Type B pancreatic cell (in vitro differentiated cells): ENCODE data around the gene TNRC6A. TPM values are rescaled to one million over a fixed set of nuclear protein-coding genes. Genes with fewer than 3 reads are reported as not detected.

Source experiments
- DNase-seq: peaks from one replicate; pipeline ENCODE4 v3.0.0; 2021; ENCODE audit warnings: mixed read lengths; ENCODE audit not compliant: unreplicated experiment; ENCODE audit errors: extremely low spot score
- H3K27ac Mint-ChIP-seq: 2 replicates; pipeline ENCODE4 v1.8.0; 2021; ENCODE audit warnings: mild to moderate bottlenecking, mixed read lengths
- H3K27me3 Mint-ChIP-seq: 2 replicates; pipeline ENCODE4 v1.8.0; 2021; ENCODE audit warnings: mixed read lengths
- H3K36me3 Mint-ChIP-seq: 2 replicates; pipeline ENCODE4 v1.8.0; 2021; ENCODE audit warnings: mixed read lengths
- H3K4me1 Mint-ChIP-seq: one replicate; pipeline ENCODE4 v1.8.0; 2021; ENCODE audit warnings: mixed read lengths; ENCODE audit not compliant: unreplicated experiment
- H3K4me3 Mint-ChIP-seq: 2 replicates; pipeline ENCODE4 v1.8.0; 2021; ENCODE audit warnings: mild to moderate bottlenecking, mixed read lengths
- H3K9me3 Mint-ChIP-seq: 2 replicates; pipeline ENCODE4 v1.8.0; 2021; ENCODE audit warnings: mixed read lengths
- CTCF ChIP-seq: fragments of 200-600 bp; sonication (generic); conservative IDR thresholded peaks from 2 replicates; pipeline ENCODE4 v1.5.0; 2021; ENCODE audit warnings: antibody characterized with exemption, mild to moderate bottlenecking
- total RNA-seq: library from RNA; stranded (reverse); gene quantifications from 2 replicates; pipeline ENCODE4 v1.2.1, GENCODE V29; 2021; ENCODE audit warnings: low replicate concordance

The TNRC6A gene
- total RNA-seq, 1 donor from 2014 or later, result 65.9 TPM

GRCh38 chr16:24753437-24753836, 24.0 kb downstream of the TNRC6A start:
- DNase-seq, result no peak
- Mint-ChIP-seq H3K36me3 (no peaks in the 10 kb centered on the region), H3K4me1 (peaks cover 21% of the 10 kb centered on the region), H3K9me3 (no peaks in the 10 kb centered on the region), H3K27ac (no peak overlapping the region), H3K27me3 (no peaks in the 10 kb centered on the region), H3K4me3 (no peak overlapping the region)
- no peak for TF ChIP-seq CTCF

- no peak overlapping the region for H3K27ac Mint-ChIP-seq
- H3K4me3 Mint-ChIP-seq, result no peak overlapping the region
- H3K36me3 Mint-ChIP-seq, result no peaks in the 10 kb centered on the region
- peaks cover 17% of the 10 kb centered on the region for H3K4me1 Mint-ChIP-seq
- DNase-seq, result no peak
- no peaks in the 10 kb centered on the region for H3K27me3 Mint-ChIP-seq
- no peaks in the 10 kb centered on the region for H3K9me3 Mint-ChIP-seq
- no peak for TF ChIP-seq CTCF
These were observed 25.1 kb downstream of the TNRC6A start for GRCh38 chr16:24754543-24754942.

- no peaks in the 10 kb centered on the region for H3K9me3 Mint-ChIP-seq
- H3K27me3 Mint-ChIP-seq, result no peaks in the 10 kb centered on the region
- H3K4me3 Mint-ChIP-seq, result no peak overlapping the region
- no peaks in the 10 kb centered on the region for H3K36me3 Mint-ChIP-seq
- no peak overlapping the region for H3K27ac Mint-ChIP-seq
- no peak for DNase-seq
- no peak for TF ChIP-seq CTCF
- H3K4me1 Mint-ChIP-seq, result peaks cover 17% of the 10 kb centered on the region
These were observed 25.9 kb downstream of the TNRC6A start for GRCh38 chr16:24755201-24755874.

- DNase-seq, result no peak
- no peak for TF ChIP-seq CTCF
- Mint-ChIP-seq H3K27ac (no peak overlapping the region), H3K9me3 (no peaks in the 10 kb centered on the region), H3K4me3 (no peak overlapping the region), H3K4me1 (peaks cover 9% of the 10 kb centered on the region), H3K27me3 (no peaks in the 10 kb centered on the region), H3K36me3 (peaks cover 5% of the 10 kb centered on the region)
These were observed 28.9 kb downstream of the TNRC6A start for GRCh38 chr16:24758373-24758772.

- Mint-ChIP-seq H3K27me3 (no peaks in the 10 kb centered on the region), H3K4me1 (peaks cover 8% of the 10 kb centered on the region), H3K27ac (no peak overlapping the region), H3K9me3 (no peaks in the 10 kb centered on the region), H3K36me3 (peaks cover 8% of the 10 kb centered on the region), H3K4me3 (no peak overlapping the region)
- no peak for TF ChIP-seq CTCF
- no peak for DNase-seq
These were observed 29.6 kb downstream of the TNRC6A start for GRCh38 chr16:24759006-24759405.
